Measurements from ENCODE around the gene PIP5KL1. TPM values are rescaled to one million over a fixed set of nuclear protein-coding genes. Genes with fewer than 3 reads are reported as not detected.

PIP5KL1 gene
- total RNA-seq, 1 donor from 2014 or later, result 4.3 TPM

GRCh38 chr9:127877566-127877998 is 53.0 kb downstream of the PIP5KL1 start, which contains the start of gene AK1:
Gene AK1 (minus strand): TSS chr9:127877675. CDS start chr9:127874617, 3,058 bp downstream.
- no peak for DNase-seq (ENCODE audit: low spot score)
- H3K27ac Mint-ChIP-seq (ENCODE audit: unreplicated experiment), result peak within 1 kb of the TSS; percentile 85
- H3K27me3 Mint-ChIP-seq (ENCODE audit: low read depth), result no peaks in the 10 kb centered on the region
- peak within 1 kb of the TSS; percentile 80 for H3K4me3 Mint-ChIP-seq (ENCODE audit: unreplicated experiment)
- no peaks in the 10 kb centered on the region for H3K9me3 Mint-ChIP-seq (ENCODE audit: low read depth)
- H3K4me1 Mint-ChIP-seq (ENCODE audit: low read depth), result peaks cover 38% of the 10 kb centered on the region
- no peaks in the 10 kb centered on the region for H3K36me3 Mint-ChIP-seq (ENCODE audit: low read depth)
- TF ChIP-seq CTCF (IDR thresholded peaks at IDR 0.05), result no peak

- peak overlapping the region; percentile 80 for H3K4me3 Mint-ChIP-seq (ENCODE audit: unreplicated experiment)
- H3K4me1 Mint-ChIP-seq (ENCODE audit: low read depth), result peaks cover 38% of the 10 kb centered on the region
- no peak for DNase-seq (ENCODE audit: low spot score)
- no peak for TF ChIP-seq CTCF (IDR thresholded peaks at IDR 0.05)
- no peaks in the 10 kb centered on the region for H3K9me3 Mint-ChIP-seq (ENCODE audit: low read depth)
- peaks cover 3% of the 10 kb centered on the region for H3K36me3 Mint-ChIP-seq (ENCODE audit: low read depth)
- no peaks in the 10 kb centered on the region for H3K27me3 Mint-ChIP-seq (ENCODE audit: low read depth)
- H3K27ac Mint-ChIP-seq (ENCODE audit: unreplicated experiment), result peak overlapping the region; percentile 85
Observed at GRCh38 chr9:127876764-127877562, 53.6 kb downstream of the PIP5KL1 start.

- peaks cover 38% of the 10 kb centered on the region for H3K4me1 Mint-ChIP-seq (ENCODE audit: low read depth)
- no peaks in the 10 kb centered on the region for H3K27me3 Mint-ChIP-seq (ENCODE audit: low read depth)
- H3K27ac Mint-ChIP-seq (ENCODE audit: unreplicated experiment), result peak overlapping the region; percentile 17
- H3K9me3 Mint-ChIP-seq (ENCODE audit: low read depth), result no peaks in the 10 kb centered on the region
- peak overlapping the region; percentile 80 for H3K4me3 Mint-ChIP-seq (ENCODE audit: unreplicated experiment)
- H3K36me3 Mint-ChIP-seq (ENCODE audit: low read depth), result peaks cover 11% of the 10 kb centered on the region
- no peak for TF ChIP-seq CTCF (IDR thresholded peaks at IDR 0.05)
- DNase-seq (ENCODE audit: low spot score), result no peak
Observed at GRCh38 chr9:127876026-127876763, 54.4 kb downstream of the PIP5KL1 start.

GRCh38 chr9:127875306-127875966 is 55.1 kb downstream of the PIP5KL1 start:
- Mint-ChIP-seq H3K27ac (ENCODE audit: unreplicated experiment) (peak overlapping the region; percentile 63), H3K36me3 (ENCODE audit: low read depth) (peaks cover 11% of the 10 kb centered on the region), H3K27me3 (ENCODE audit: low read depth) (no peaks in the 10 kb centered on the region), H3K4me3 (ENCODE audit: unreplicated experiment) (peak overlapping the region; percentile 48), H3K9me3 (ENCODE audit: low read depth) (no peaks in the 10 kb centered on the region), H3K4me1 (ENCODE audit: low read depth) (peaks cover 38% of the 10 kb centered on the region)
- no peak for DNase-seq (ENCODE audit: low spot score)
- TF ChIP-seq CTCF (IDR thresholded peaks at IDR 0.05), result no peak
